ENCODE measurements around the gene CGB5. TPM values are rescaled to one million over a fixed set of nuclear protein-coding genes. Genes with fewer than 3 reads are reported as not detected.
"Not testable (repeated sequence)": the region's sequence is repeated elsewhere in the genome, so short reads cannot be mapped to it uniquely, and the experiment has no call there.

CGB5 gene
- total RNA-seq, 1 donor from 2014 or later = not detected

DNA sequence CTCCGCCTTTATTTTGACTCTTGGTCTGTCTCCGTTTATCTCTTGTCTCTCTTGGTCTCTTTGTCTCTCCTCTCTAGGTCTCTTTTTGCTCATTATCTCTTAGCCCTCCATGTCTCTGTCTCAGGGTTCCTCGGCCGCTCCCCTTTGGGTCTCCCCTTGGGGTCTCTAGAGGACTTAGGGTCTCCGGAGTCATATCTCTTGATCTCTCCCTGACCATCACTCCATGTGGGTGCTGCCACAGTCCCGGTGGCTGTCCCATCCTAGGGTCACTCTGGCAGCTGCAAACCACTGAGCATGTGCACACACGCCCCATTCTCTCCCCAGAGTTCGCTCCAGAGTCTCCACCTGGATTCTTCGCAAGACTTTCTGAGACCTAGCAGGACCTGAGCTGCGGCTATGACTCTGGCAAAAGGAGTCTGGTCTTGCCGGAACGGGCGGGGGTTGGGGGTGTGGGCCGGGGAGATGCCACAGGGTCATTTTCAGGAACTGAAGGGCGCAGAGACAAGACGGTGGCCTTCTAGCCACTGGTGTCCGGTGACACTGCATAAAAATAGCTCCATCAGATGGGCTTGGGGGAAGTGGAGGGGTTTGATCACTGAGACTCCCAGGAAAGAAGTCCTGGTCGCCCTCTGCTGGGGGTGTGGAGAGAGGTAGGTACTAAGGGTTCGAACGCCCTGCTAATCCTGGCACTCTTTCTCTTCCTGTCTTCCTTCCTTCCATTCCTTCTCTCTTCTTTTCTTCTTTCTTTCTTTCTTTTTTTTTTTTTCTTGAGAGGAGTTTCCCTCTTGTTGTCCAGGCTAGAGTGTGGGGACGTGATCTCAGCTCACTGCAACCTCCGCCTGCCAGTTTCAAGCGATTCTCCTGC is 30.1 kb downstream of the CGB5 start:
- intact Hi-C loops (cut with DNase I) = no loop called here
- peak; percentile 38 for ATAC-seq

DNA sequence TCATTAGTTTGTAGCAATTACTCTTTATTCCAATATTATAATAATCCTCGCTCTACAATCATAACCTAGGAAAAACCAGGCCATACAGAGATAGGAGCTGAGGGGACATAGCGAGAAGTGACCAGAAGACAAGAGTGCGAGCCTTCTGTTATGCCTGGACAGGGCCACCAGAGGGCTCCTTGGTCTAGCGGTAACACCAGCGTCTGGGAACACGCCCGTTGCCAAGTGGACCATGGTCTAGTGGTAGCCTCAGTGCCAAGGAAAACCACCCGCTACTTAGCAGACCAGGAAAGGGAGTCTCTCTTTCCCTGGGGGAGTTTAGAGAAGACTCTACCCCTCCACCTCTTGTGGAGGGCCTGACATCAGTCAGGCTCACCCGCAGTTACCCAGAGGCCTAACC is 31.2 kb downstream of the CGB5 start:
- peak; percentile 84 for DNase-seq (ENCODE audit: missing footprints)
- not testable (repeated sequence) for ATAC-seq
- intact Hi-C loops (cut with DNase I) = loop anchor here (5.0 kb wide), 1 partner anchor 132 kb away; no protein-coding TSS in a partner anchor

More for the DNA sequence above, 30.1 kb downstream of the CGB5 start:
- no peak for DNase-seq (ENCODE audit: missing footprints)

DNA sequence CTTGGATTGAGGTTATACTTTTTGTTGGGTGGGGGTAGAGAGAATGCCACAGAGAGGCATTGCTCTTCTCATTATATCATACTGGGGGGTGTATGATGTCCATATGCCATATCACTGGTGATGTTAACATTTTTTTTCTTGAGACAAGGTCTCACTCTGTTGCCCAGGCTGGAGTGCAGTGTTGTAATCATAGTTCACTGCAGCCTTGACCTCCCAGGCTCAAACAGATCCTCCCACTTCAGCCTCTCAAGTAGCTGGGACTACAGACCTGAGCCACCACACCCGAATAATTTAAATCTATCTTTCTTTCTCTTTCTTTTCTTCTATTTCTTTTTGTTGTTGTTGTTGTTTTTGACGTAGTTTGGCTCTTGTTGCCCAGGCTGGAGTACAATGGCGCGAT is 36.7 kb downstream of the CGB5 start:
- ATAC-seq (no peak), DNase-seq (ENCODE audit: missing footprints) (no peak)
- intact Hi-C loops (cut with DNase I) = loop anchor here (10.0 kb wide), 2 partner anchors 684 to 906 kb away; partner anchors contain the start of genes AP2A1, LIG1, TSKS and ZSWIM9

DNA sequence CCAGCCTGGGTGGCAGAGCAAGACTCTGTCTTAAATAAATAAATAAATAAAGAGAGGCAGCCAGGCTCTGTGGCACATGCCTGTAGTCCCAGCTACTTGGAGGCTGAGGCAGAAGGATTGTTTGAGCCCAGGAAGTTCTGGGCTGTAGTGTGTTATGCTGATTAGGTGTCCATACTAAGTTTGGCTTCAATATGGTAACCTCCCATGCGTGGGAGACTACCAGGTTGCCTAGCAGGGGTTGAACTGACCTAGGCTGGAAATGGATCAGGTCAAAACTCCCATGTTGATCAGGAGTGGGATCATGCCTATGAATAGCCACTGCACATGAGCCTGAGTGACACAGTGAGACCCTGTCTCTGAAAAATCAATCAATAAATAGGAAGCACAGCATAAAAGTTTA is 37.6 kb downstream of the CGB5 start:
- intact Hi-C loops (cut with DNase I) = loop anchor here (10.0 kb wide), 2 partner anchors 684 to 906 kb away; partner anchors contain the start of genes AP2A1, LIG1, TSKS and ZSWIM9

DNA sequence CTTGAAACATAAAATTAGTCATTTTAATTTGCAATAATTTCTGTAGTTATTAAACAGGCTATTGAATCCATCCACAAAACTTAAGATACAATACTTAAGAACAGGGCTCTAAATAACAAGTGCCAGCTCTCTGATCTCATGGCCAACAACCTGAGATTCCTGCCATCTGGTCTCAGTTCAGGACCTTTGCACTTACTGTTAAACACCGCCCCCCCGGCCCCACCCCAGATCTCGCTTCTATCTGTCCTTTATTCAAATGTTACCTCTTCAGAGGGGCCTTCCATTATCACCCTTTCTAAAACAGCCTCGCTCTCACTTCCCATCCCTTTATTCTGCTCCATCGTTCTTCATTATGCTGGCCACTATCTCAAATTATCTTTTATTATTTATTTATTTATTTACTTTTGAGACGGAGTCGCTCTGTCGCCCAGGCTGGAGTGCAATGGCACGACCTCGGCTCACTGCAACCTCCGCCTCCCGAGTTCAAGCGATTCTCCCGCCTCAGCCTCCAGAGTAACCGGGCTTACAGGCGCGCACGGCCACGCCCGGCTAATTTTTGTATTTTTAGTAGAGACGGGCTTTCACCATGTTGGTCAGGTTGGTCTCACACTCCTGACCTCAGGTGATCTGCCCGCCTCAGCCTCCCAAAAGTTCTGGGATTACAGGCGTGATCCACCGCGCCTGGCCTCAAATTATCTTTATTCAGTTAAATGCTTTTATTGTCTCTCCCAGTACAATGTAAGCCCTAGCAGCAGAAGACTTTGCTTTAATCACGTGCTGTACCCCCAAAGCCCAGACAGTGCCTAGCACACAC is 40.8 kb downstream of the CGB5 start:
- intact Hi-C loops (cut with DNase I) = loop anchor here (5.0 to 10.0 kb wide), 3 partner anchors 67 to 910 kb away; partner anchors contain the start of genes AP2A1, LHB, LIG1 and TSKS
- ATAC-seq (no peak), DNase-seq (ENCODE audit: missing footprints) (no peak)

More for the DNA sequence above, 37.6 kb downstream of the CGB5 start:
- no peak for DNase-seq (ENCODE audit: missing footprints)
- no peak for ATAC-seq

DNA sequence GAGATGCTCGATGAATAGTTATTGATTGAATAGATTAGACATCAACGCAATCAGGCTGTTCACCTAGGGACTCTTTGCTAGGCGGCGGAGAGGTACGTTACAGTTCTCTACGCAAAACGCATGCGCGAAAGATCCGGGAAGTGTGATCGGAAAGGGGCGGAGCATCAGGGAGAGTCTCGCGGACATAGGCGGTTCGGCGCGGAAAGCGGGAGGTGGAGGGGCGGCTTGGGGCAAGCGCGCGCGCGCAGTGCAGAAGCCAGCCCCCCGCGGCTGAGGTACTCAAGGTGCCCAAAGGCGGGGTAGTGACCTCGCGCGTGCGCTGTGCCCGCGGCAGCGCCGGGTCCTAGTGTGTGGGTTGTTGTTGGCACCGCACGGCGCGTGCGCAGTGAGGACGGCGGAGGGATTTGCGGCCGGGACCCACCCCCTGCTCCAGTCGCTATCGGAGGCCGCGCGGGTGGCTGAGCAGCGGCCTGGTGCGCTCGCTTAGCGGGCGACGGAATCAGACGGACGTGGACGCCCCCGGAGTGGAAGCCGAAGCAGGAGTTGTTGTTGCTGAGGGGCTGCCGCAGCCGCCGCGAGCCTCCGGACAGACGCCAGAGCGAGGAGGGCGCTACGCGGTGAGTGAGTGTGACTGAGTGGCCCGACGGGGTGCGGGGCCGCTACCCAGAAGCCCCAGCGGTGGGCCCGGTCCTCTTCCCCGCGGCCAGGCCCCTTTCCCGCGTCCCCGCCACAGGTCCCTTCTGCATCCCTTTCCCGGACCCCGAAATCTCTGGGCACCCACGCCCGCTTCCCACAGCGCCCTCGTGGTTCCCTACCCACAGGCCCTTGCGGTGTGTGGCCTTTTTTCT is 41.6 kb downstream of the CGB5 start, which contains the start of gene SNRNP70:
SNRNP70 (plus strand) TSS at position 432 of the 848 bp plus-strand sequence. CDS start 964 bp downstream, outside the sequence.
- ATAC-seq = peak; percentile 99
- intact Hi-C loops (cut with DNase I) = loop anchor here (5.0 to 10.0 kb wide), 3 partner anchors 68 to 910 kb away; partner anchors contain the start of genes AP2A1, LHB, LIG1 and TSKS
- DNase-seq (ENCODE audit: missing footprints) = peak; percentile 100

DNA sequence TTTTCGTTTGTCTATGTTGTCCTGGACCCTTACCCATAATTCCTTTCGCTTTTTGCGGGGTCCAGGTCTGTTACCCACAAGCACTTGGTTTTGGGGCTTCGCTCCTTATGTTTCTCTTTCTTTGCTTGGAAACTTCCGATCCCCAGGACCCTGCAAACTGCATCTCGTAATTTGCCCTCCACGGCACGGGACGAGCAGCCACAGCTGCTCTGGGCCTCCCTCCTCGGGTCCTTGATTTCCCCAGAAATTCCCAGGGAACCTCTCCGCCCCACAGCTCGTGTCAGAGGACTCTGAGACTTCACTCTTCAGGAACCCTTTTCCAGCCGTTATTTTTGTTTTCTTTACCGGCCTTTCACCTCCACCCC is 42.2 kb downstream of the CGB5 start:
- ATAC-seq (no peak), DNase-seq (ENCODE audit: missing footprints) (no peak)
- intact Hi-C loops (cut with DNase I) = loop anchor here (5.0 to 10.0 kb wide), 3 partner anchors 69 to 911 kb away; partner anchors contain the start of genes AP2A1, LHB, LIG1 and TSKS

DNA sequence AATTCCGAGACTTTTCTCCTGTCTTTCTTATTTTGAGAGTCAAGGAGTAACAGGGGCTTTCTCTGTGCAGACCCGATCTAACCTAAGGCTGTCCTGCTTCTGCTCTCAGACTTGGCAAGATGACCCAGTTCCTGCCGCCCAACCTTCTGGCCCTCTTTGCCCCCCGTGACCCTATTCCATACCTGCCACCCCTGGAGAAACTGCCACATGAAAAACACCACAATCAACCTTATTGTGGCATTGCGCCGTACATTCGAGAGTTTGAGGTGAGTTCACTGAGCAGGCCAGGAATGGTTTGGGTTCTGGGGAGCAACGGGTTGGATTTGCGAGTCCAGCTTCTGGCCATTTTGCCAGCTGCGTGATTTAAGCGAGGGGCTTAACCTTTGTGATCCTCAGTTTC is 42.6 kb downstream of the CGB5 start:
- intact Hi-C loops (cut with DNase I) = loop anchor here (5.0 to 10.0 kb wide), 3 partner anchors 69 to 911 kb away; partner anchors contain the start of genes AP2A1, LHB, LIG1 and TSKS
- no peak for DNase-seq (ENCODE audit: missing footprints)
- no peak for ATAC-seq

DNA sequence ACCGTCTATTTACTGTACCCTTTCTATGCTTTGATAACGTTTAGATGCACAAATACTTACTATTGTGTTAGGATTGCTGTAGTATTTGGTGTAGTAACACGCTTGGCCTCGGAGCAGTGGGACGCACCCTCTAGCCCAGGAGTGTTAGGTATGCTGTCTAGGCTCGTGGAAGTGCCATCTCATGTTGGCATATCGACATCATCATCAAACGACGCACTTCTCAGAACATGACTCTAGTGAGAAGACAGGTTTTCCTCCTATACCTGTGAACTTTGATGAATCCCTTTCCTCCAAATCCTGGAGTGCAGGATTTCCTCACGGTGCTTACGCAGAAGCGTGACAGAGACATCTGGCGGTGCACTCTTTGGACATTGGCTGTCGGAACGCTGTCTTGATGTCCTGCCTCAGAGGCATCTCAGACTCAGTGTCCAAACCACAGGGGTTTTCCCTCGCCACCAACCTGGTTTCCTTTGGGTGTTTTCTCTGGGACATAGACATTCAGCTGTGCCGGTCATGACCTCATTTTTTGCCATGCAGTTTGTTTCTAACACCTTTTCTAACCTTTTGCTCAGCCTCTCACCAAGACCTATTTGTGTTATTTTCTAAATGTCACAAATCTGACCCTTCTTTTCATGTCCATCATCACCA is 47.9 kb downstream of the CGB5 start:
- DNase-seq (ENCODE audit: missing footprints) (no peak), ATAC-seq (no peak)
- intact Hi-C loops (cut with DNase I) = no loop called here

DNA sequence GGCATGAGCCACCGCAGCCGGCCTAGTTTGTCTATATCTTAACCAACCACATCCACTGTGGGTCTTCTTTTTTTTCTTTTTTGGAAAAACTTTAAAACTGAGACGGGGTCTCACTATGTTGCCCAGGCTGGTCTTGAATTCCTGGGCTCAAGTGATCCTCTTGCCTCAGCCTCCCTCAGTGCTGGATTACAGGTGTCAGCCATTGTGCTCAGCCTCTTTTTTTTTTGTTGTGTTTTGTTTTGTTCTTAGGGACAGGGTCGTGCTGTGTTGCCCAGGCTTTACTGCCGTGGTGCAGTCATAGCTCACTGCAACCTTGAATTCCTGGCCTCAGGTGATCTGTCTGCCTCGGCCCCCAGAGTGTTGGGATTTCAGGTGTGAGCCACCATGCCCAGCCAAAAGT is 49.0 kb downstream of the CGB5 start:
- DNase-seq (ENCODE audit: missing footprints) (no peak), ATAC-seq (no peak)
- intact Hi-C loops (cut with DNase I) = no loop called here

Small RNAs within 50 kb of the gene (microRNA-seq; reads per million reads assigned to microRNA genes)
- not detected for gene MIR6798

Other genes starting within 250 kb of the CGB5 start
- gene BCAT2, start 232.8 kb upstream of the CGB5 start, total RNA-seq = 63.2 TPM
- 1.0 TPM for gene HSD17B14, start 207.4 kb upstream of the CGB5 start, total RNA-seq
- gene PLEKHA4, start 175.2 kb upstream of the CGB5 start, total RNA-seq = 23.8 TPM
- 64.8 TPM for gene PPP1R15A, start 171.4 kb upstream of the CGB5 start, total RNA-seq
- not detected for gene TULP2, start 145.1 kb upstream of the CGB5 start, total RNA-seq
- 246 TPM for gene NUCB1, start 143.5 kb upstream of the CGB5 start, total RNA-seq
- not detected for gene DHDH, start 110.1 kb upstream of the CGB5 start, total RNA-seq
- 22.4 TPM for gene BAX, start 89.0 kb upstream of the CGB5 start, total RNA-seq
- gene FTL, start 78.5 kb upstream of the CGB5 start, total RNA-seq = 1,007 TPM
- gene GYS1, start 50.5 kb upstream of the CGB5 start, total RNA-seq = 99.1 TPM
- 46.8 TPM for gene RUVBL2, start 50.0 kb upstream of the CGB5 start, total RNA-seq
- not detected for gene LHB, start 26.8 kb upstream of the CGB5 start, total RNA-seq
- not detected for gene CGB3, start 19.5 kb upstream of the CGB5 start, total RNA-seq
- gene CGB2, start 12.0 kb upstream of the CGB5 start, total RNA-seq = not detected
- gene CGB1, start 7.0 kb upstream of the CGB5 start, total RNA-seq = not detected
- gene CGB8, start 5.3 kb downstream of the CGB5 start, total RNA-seq = not detected
- gene CGB7, start 13.9 kb downstream of the CGB5 start, total RNA-seq = not detected
- gene NTF4, start 21.0 kb downstream of the CGB5 start, total RNA-seq = not detected
- gene KCNA7, start 28.9 kb downstream of the CGB5 start, total RNA-seq = 0.81 TPM
- 110 TPM for gene SNRNP70, start 41.6 kb downstream of the CGB5 start, total RNA-seq
- 21.1 TPM for gene LIN7B, start 70.5 kb downstream of the CGB5 start, total RNA-seq
- 1.8 TPM for gene C19orf73, start 75.3 kb downstream of the CGB5 start, total RNA-seq
- gene PPFIA3, start 75.7 kb downstream of the CGB5 start, total RNA-seq = 4.1 TPM
- 843 TPM for gene HRC, start 111.5 kb downstream of the CGB5 start, total RNA-seq
- 28.5 TPM for gene TRPM4, start 113.9 kb downstream of the CGB5 start, total RNA-seq